ENCODE data around the gene PIK3CG. TPM values are rescaled to one million over a fixed set of nuclear protein-coding genes. Genes with fewer than 3 reads are reported as not detected.
"Not testable (repeated sequence)": the region's sequence is repeated elsewhere in the genome, so short reads cannot be mapped to it uniquely, and the experiment has no call there.

PIK3CG gene
- total RNA-seq, 5 donors from 2014 or later (not counting 1 experiment from before 2014, with no cell fraction given) = 27.8 to 33.7 (median 28.4) TPM

DNA sequence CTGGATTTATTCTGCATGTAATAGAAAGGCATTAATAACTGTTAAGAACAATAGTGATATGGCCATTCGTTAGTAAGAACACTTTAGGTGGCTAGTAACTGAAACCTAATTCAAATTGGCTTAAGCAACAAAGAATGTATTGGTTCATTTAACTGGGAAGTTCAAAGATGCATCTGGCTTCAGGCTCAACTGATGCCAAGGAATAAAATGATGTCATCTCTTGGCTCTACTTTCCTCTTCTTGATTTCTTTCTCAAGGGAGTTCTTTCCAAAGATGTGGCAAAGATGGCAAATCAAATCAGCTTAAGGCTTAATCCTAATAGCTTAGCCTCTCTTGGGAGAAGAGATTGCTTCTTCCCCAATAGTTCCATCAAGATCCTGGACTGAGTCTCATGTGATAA is 51.6 kb downstream of the PIK3CG start:
- Histone ChIP-seq H3K4me3 (ENCODE audit: control insufficient read depth in 1 of 2, extremely low read depth in 1 of 2, low read length in 1 of 2) (no peak overlapping the region), H3K4me1 (ENCODE audit: control insufficient read depth in 1 of 2, extremely low read depth in 1 of 2, insufficient read depth in 2 of 2, low read length in 2 of 2) (no peaks in the 10 kb centered on the region), H3K9me3 (no peaks in the 10 kb centered on the region), H3K36me3 (ENCODE audit: control insufficient read depth in 2 of 2, extremely low read depth in 1 of 2, insufficient read depth in 1 of 2, low read length in 1 of 2) (no peaks in the 10 kb centered on the region), H3K27me3 (replicated peaks in 1 of 2; ENCODE audit: control insufficient read depth in 2 of 2, extremely low read depth in 1 of 2, insufficient read depth in 2 of 2, low read length in 1 of 2) (no peaks in the 10 kb centered on the region), H3K27ac (ENCODE audit: low read length) (no peak overlapping the region)
- H3K36me3 Mint-ChIP-seq = peaks cover 32% of the 10 kb centered on the region
- DNase-seq = no peak
- no peak overlapping the region for H3K4me3 Mint-ChIP-seq
- ChIA-PET POLR2A (no interaction called here), CTCF (interaction anchor here in 1 of 2 donors (1.2 kb wide), 1 partner anchor 14 kb away, joined by 3 read pairs; no protein-coding TSS in a partner anchor)
- H3K27ac Mint-ChIP-seq = no peak overlapping the region
- no peaks in the 10 kb centered on the region for H3K4me1 Mint-ChIP-seq
- H3K27me3 Mint-ChIP-seq = no peaks in the 10 kb centered on the region
- no CpG with 5 or more reads among the region's 1 CpG for WGBS (ENCODE audit: insufficient coverage)
- H3K9me3 Mint-ChIP-seq = peaks cover 11 to 23% (median 18%) of the 10 kb centered on the region in 3 donors
- no peak for ATAC-seq (replicated peaks in 1 of 4)

- H3K9me3 Mint-ChIP-seq = peaks cover 15 to 42% (median 22%) of the 10 kb centered on the region in 3 donors
- no peak overlapping the region for H3K4me3 Mint-ChIP-seq
- Histone ChIP-seq H3K9me3 (no peaks in the 10 kb centered on the region), H3K36me3 (ENCODE audit: control insufficient read depth in 2 of 2, extremely low read depth in 1 of 2, insufficient read depth in 1 of 2, low read length in 1 of 2) (no peaks in the 10 kb centered on the region), H3K4me3 (ENCODE audit: control insufficient read depth in 1 of 2, extremely low read depth in 1 of 2, low read length in 1 of 2) (no peak overlapping the region), H3K4me1 (ENCODE audit: control insufficient read depth in 1 of 2, extremely low read depth in 1 of 2, insufficient read depth in 2 of 2, low read length in 2 of 2) (no peaks in the 10 kb centered on the region), H3K27ac (ENCODE audit: low read length) (no peak overlapping the region), H3K27me3 (replicated peaks in 1 of 2; ENCODE audit: control insufficient read depth in 2 of 2, extremely low read depth in 1 of 2, insufficient read depth in 2 of 2, low read length in 1 of 2) (no peaks in the 10 kb centered on the region)
- POLR2A ChIA-PET = no interaction called here
- DNase-seq (no peak), ATAC-seq (replicated peaks in 1 of 4) (no peak)
- H3K27me3 Mint-ChIP-seq = no peaks in the 10 kb centered on the region
- H3K27ac Mint-ChIP-seq = no peak overlapping the region
- peaks cover 29% of the 10 kb centered on the region for H3K36me3 Mint-ChIP-seq
- H3K4me1 Mint-ChIP-seq = no peaks in the 10 kb centered on the region
- 86% methylated on average over 3 of the region's 3 CpGs for WGBS (ENCODE audit: insufficient coverage)
- CTCF ChIA-PET = interaction anchor here in 1 of 2 donors (1.1 kb wide), 1 partner anchor 28 kb away, joined by 4 read pairs; no protein-coding TSS in a partner anchor
These were observed 53.9 kb downstream of the PIK3CG start for GRCh38 chr7:106918991-106919390.

DNA sequence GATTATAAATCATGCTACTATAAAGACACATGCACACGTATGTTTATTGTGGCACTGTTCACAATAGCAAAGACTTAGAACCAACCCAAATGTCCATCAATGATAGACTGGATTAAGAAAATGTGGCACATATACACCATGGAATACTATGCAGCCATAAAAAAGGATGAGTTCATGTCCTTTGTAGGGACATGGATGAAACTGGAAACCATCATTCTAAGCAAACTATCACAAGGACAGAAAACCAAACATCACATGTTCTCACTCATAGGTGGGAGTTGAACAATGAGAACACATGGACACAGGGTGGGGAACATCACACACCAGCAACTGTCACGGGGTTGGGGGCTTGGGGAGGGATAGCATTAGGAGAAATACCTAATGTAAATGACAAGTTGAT is 59.4 kb downstream of the PIK3CG start:
- H3K27me3 ChIP-seq (replicated peaks in 1 of 2; ENCODE audit: control insufficient read depth in 2 of 2, extremely low read depth in 1 of 2, insufficient read depth in 2 of 2, low read length in 1 of 2); H3K27ac ChIP-seq (ENCODE audit: low read length); H3K27ac Mint-ChIP-seq; H3K4me1 ChIP-seq (ENCODE audit: control insufficient read depth in 1 of 2, extremely low read depth in 1 of 2, insufficient read depth in 2 of 2, low read length in 2 of 2); H3K36me3 Mint-ChIP-seq; H3K36me3 ChIP-seq (ENCODE audit: control insufficient read depth in 2 of 2, extremely low read depth in 1 of 2, insufficient read depth in 1 of 2, low read length in 1 of 2); H3K9me3 ChIP-seq; ATAC-seq (replicated peaks in 1 of 4); DNase-seq; H3K4me1 Mint-ChIP-seq; CTCF ChIA-PET; H3K27me3 Mint-ChIP-seq; H3K4me3 ChIP-seq (ENCODE audit: control insufficient read depth in 1 of 2, extremely low read depth in 1 of 2, low read length in 1 of 2); H3K4me3 Mint-ChIP-seq; POLR2A ChIA-PET: not testable (repeated sequence)
- no CpG with 5 or more reads among the region's 2 CpGs for WGBS (ENCODE audit: insufficient coverage)
- peaks cover 18 to 41% (median 27%) of the 10 kb centered on the region in 3 donors for H3K9me3 Mint-ChIP-seq

DNA sequence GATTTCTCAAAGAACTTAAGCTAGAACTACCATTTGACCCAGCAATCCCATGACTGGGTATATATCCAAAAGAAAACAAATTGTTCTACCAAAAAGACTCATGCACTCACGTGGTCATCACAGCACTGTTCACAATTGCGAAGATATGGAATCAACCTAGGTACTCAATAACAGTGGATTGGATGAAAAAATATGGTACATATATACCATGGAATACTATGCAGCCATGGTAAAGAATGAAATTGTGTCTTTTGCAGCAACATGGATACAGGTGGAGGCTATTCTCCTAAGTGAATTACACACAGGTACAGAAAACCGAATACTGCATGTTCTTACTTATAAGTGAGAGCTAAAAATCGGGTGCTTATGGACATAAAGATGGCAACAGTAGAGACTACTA is 61.8 kb downstream of the PIK3CG start:
- H3K27ac ChIP-seq (ENCODE audit: low read length) = no peak overlapping the region
- H3K27me3 Mint-ChIP-seq = no peaks in the 10 kb centered on the region
- no peak overlapping the region for H3K4me3 Mint-ChIP-seq
- no peaks in the 10 kb centered on the region for H3K4me1 Mint-ChIP-seq
- no peaks in the 10 kb centered on the region for H3K36me3 Mint-ChIP-seq
- WGBS (ENCODE audit: insufficient coverage) = no CpG with 5 or more reads among the region's 4 CpGs
- H3K27ac Mint-ChIP-seq = no peak overlapping the region
- POLR2A ChIA-PET = no interaction called here
- H3K9me3 Mint-ChIP-seq = peaks cover 8 to 20% (median 8%) of the 10 kb centered on the region in 3 donors
- H3K27me3 ChIP-seq (replicated peaks in 1 of 2; ENCODE audit: control insufficient read depth in 2 of 2, extremely low read depth in 1 of 2, insufficient read depth in 2 of 2, low read length in 1 of 2) = no peaks in the 10 kb centered on the region
- H3K4me3 ChIP-seq (ENCODE audit: control insufficient read depth in 1 of 2, extremely low read depth in 1 of 2, low read length in 1 of 2) = no peak overlapping the region
- no peaks in the 10 kb centered on the region for H3K4me1 ChIP-seq (ENCODE audit: control insufficient read depth in 1 of 2, extremely low read depth in 1 of 2, insufficient read depth in 2 of 2, low read length in 2 of 2)
- DNase-seq (no peak), ATAC-seq (replicated peaks in 1 of 4) (no peak)
- CTCF ChIA-PET = no interaction called here
- H3K9me3 ChIP-seq = no peaks in the 10 kb centered on the region
- H3K36me3 ChIP-seq (ENCODE audit: control insufficient read depth in 2 of 2, extremely low read depth in 1 of 2, insufficient read depth in 1 of 2, low read length in 1 of 2) = no peaks in the 10 kb centered on the region

DNA sequence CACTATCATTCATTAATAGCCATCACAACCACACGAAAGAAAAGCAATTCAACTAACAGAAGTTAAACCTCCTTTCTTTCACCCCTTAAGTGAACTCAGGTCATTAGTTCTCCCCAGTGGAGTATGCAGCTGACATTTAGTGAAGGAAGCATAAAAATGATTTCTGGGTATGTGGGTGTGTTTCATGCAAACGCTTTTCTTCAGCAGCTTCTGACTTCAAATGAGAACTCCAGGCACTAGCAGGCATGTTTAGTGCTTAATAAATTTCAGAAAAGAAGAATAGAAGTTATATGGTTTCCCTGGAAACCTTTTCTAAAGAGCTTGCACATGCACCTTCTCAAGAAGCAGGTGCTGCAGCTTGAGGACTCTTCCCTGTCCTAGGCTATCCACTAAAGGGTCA is 62.5 kb downstream of the PIK3CG start:
- Mint-ChIP-seq H3K9me3 (peaks cover 5 to 15% (median 6%) of the 10 kb centered on the region in 3 donors), H3K27ac (peak overlapping the region in 1 of 2 donors; percentile 8), H3K27me3 (no peaks in the 10 kb centered on the region), H3K4me1 (no peaks in the 10 kb centered on the region), H3K4me3 (no peak overlapping the region), H3K36me3 (no peaks in the 10 kb centered on the region)
- CTCF ChIA-PET = no interaction called here
- WGBS (ENCODE audit: insufficient coverage) = 33% methylated on average over 1 of the region's 2 CpGs
- Histone ChIP-seq H3K27me3 (replicated peaks in 1 of 2; ENCODE audit: control insufficient read depth in 2 of 2, extremely low read depth in 1 of 2, insufficient read depth in 2 of 2, low read length in 1 of 2) (no peaks in the 10 kb centered on the region), H3K9me3 (no peaks in the 10 kb centered on the region), H3K36me3 (ENCODE audit: control insufficient read depth in 2 of 2, extremely low read depth in 1 of 2, insufficient read depth in 1 of 2, low read length in 1 of 2) (no peaks in the 10 kb centered on the region), H3K27ac (ENCODE audit: low read length) (no peak overlapping the region), H3K4me3 (ENCODE audit: control insufficient read depth in 1 of 2, extremely low read depth in 1 of 2, low read length in 1 of 2) (no peak overlapping the region), H3K4me1 (ENCODE audit: control insufficient read depth in 1 of 2, extremely low read depth in 1 of 2, insufficient read depth in 2 of 2, low read length in 2 of 2) (no peaks in the 10 kb centered on the region)
- no peak for DNase-seq
- POLR2A ChIA-PET = no interaction called here
- ATAC-seq (replicated peaks in 1 of 4) = no peak

- H3K27ac Mint-ChIP-seq; H3K4me1 Mint-ChIP-seq; H3K27me3 Mint-ChIP-seq; DNase-seq; H3K27ac ChIP-seq (ENCODE audit: low read length); H3K4me1 ChIP-seq (ENCODE audit: control insufficient read depth in 1 of 2, extremely low read depth in 1 of 2, insufficient read depth in 2 of 2, low read length in 2 of 2); ATAC-seq (replicated peaks in 1 of 4); H3K4me3 Mint-ChIP-seq; H3K27me3 ChIP-seq (replicated peaks in 1 of 2; ENCODE audit: control insufficient read depth in 2 of 2, extremely low read depth in 1 of 2, insufficient read depth in 2 of 2, low read length in 1 of 2); H3K4me3 ChIP-seq (ENCODE audit: control insufficient read depth in 1 of 2, extremely low read depth in 1 of 2, low read length in 1 of 2); H3K9me3 ChIP-seq; CTCF ChIA-PET; H3K36me3 ChIP-seq (ENCODE audit: control insufficient read depth in 2 of 2, extremely low read depth in 1 of 2, insufficient read depth in 1 of 2, low read length in 1 of 2); H3K9me3 Mint-ChIP-seq; H3K36me3 Mint-ChIP-seq: not testable (repeated sequence)
- POLR2A ChIA-PET = interaction anchor here in 1 of 2 donors (0.8 kb wide), 1 partner anchor 444 kb away, joined by 3 read pairs; no protein-coding TSS in a partner anchor
- WGBS (ENCODE audit: insufficient coverage) = no CpG with 5 or more reads among the region's 2 CpGs
These were observed 64.5 kb downstream of the PIK3CG start for GRCh38 chr7:106929616-106930015.

DNA sequence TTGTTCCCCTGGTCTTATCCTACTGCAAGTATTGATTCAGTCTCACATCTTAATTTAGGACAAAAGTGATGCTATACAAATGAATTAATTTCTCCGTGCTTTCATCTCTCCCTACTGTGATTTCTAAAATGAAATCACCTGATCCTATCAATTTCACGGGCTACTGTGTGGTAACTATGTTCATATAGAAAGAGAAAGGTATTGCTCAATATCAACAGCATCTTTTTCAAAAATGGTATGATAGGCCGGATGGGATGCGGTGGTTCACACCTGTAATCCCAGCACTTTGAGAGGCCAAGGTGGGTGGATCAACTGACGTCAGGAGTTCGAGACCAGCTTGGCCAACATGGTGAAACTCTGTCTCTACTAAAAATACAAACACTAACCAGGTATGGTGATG is 71.2 kb downstream of the PIK3CG start:
- H3K36me3 Mint-ChIP-seq = no peaks in the 10 kb centered on the region
- peaks cover 0 to 8% (median 0%) of the 10 kb centered on the region in 3 donors for H3K9me3 Mint-ChIP-seq
- Histone ChIP-seq H3K4me3 (ENCODE audit: control insufficient read depth in 1 of 2, extremely low read depth in 1 of 2, low read length in 1 of 2) (no peak overlapping the region), H3K36me3 (ENCODE audit: control insufficient read depth in 2 of 2, extremely low read depth in 1 of 2, insufficient read depth in 1 of 2, low read length in 1 of 2) (no peaks in the 10 kb centered on the region), H3K4me1 (ENCODE audit: control insufficient read depth in 1 of 2, extremely low read depth in 1 of 2, insufficient read depth in 2 of 2, low read length in 2 of 2) (no peaks in the 10 kb centered on the region), H3K9me3 (no peaks in the 10 kb centered on the region), H3K27me3 (replicated peaks in 1 of 2; ENCODE audit: control insufficient read depth in 2 of 2, extremely low read depth in 1 of 2, insufficient read depth in 2 of 2, low read length in 1 of 2) (no peaks in the 10 kb centered on the region), H3K27ac (ENCODE audit: low read length) (no peak overlapping the region)
- ChIA-PET POLR2A (no interaction called here), CTCF (no interaction called here)
- no peak overlapping the region for H3K4me3 Mint-ChIP-seq
- H3K4me1 Mint-ChIP-seq = no peaks in the 10 kb centered on the region
- no peaks in the 10 kb centered on the region for H3K27me3 Mint-ChIP-seq
- no peak overlapping the region for H3K27ac Mint-ChIP-seq
- no CpG with 5 or more reads among the region's 6 CpGs for WGBS (ENCODE audit: insufficient coverage)
- no peak for ATAC-seq (replicated peaks in 1 of 4)
- no peak for DNase-seq

All from T-cell (primary cell).